NCI-H524 (cell line): ENCODE results near the gene GTF2F2.
"Not testable (repeated sequence)": the region's sequence is repeated elsewhere in the genome, so short reads cannot be mapped to it uniquely, and the experiment has no call there.

Source experiments
- DNase-seq, 2 experiments: peaks; one replicate each; lab custom pipeline; 2025; lab: John Stamatoyannopoulos, UW

GTF2F2 gene

DNA sequence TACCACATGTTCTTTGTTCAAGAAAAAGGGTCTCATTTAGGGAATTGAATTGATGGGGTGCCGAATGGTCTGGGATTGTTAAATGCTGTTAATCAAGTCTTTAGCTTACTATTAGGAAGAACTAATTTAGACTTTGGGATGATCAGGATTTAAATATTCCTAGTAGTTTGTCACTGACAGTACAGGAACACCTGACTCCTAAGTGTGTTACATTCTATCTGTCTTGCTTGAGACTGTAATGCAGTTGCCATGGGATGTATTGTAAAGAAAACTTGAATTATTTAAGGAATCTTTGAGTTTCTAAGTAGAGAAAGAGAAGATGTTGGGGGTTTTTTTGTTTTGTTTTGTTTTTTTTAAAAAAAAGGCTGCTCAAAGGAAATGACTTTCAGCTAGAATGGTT lies 98.4 kb downstream of the GTF2F2 start:
- no peak for DNase-seq

GRCh38 chr13:45219123-45219891 lies 99.0 kb downstream of the GTF2F2 start:
- DNase-seq: no peak

DNA sequence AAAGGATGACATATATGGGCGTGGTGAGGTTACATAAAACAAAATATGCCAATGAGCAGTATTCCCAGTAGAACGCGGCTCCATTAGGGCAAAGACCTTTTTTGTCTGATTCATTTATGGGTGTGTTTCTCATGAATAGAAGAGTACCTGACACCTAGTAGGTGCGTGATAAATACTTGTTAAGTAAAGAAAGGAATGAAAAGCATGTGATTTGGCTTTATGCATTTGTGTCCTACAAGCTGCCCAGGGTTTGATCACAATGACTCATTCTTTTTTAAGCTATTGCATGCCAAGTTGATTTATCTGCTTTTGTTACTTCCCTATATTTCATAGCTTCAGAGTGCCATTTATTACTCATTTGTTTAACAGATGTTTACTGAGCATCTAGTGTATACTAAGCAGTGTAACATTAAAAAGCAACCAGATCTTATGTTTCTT lies 99.6 kb downstream of the GTF2F2 start:
- no peak for DNase-seq

DNA sequence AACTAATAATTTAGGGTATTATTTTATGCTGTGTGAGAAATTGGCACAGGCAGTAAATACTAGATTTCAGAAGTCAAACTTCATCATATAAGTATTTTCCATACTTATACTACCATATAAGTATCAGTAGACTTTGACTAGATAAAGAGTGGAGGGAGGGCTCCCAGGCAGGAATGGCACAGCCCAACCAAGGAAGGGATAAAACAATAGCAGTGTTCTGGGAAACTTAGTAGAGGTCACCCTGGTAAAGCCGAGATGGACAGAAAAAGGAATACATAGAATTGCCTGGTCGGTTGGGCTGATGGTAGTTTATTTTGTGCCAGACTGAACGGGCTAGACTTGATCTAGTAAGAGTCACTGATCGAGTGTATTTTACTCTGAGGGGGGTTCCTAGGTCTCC lies 100.1 kb downstream of the GTF2F2 start:
- DNase-seq: no peak

DNA sequence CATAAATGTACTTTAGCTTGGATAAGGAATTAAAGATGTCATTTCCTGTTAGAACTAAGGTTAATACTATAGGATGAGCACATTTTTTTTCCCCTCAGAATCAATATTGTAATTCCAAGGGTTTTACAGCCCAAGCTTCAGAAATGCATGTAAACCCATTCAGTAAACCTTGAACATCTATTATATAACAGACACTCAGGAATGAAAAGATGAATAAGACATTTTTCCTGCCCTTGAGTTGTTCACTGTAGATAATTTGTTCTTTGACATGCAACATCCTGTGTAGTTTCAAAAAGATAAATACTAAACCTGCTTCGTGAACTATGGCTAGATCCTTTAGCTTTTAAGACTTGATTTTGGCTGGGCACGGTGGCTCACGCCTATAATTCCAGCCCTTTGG lies 102.2 kb downstream of the GTF2F2 start:
- DNase-seq: no peak

DNA sequence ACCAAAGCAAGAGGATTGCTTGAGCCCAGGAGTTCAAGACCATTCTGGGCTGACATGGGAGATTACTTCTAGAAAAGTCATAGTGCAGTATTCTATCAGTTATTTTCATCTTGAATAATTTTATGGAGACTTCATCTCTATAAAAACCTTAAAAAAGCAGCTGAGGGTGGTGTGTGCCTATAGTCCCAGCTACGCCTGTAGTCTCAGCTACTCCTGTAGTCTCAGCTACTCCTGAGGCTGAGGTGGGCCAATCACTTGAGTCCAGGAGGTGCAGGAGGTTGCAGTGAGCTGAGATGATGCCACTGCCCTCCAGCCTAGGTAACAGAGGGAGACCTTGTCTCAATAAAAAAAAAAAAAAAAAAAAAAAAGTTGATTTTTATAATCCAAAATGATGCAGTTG lies 102.6 kb downstream of the GTF2F2 start:
- DNase-seq: no peak

GRCh38 chr13:45224176-45224575 lies 103.9 kb downstream of the GTF2F2 start:
- DNase-seq: no peak

DNA sequence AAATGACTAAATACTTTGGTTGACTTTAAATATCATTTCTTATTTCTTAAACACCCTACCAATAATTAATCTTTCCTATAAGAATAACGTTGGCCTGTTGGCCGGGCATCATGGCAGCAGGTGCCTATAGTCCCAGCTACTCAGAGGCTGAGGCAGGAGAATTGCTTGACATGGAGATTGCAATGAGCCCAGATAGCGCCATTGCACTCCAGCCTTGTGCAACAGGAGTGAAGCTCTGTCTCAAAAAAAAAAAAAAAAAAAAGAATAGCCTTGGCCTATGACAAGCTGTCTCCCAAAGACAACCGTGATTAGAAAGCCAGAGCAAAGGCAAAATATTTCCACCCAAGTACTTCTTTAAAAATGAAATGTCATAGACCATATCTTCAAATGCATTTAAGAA lies 105.1 kb downstream of the GTF2F2 start:
- DNase-seq: no peak

- DNase-seq: no peak
These were observed 105.7 kb downstream of the GTF2F2 start for GRCh38 chr13:45226024-45226423.

- no peak for DNase-seq
These were observed 107.7 kb downstream of the GTF2F2 start for GRCh38 chr13:45228002-45228401.

- DNase-seq: no peak
These were observed 108.9 kb downstream of the GTF2F2 start for GRCh38 chr13:45229172-45229571.

- no peak for DNase-seq
These were observed 111.0 kb downstream of the GTF2F2 start for GRCh38 chr13:45231305-45231704.

DNA sequence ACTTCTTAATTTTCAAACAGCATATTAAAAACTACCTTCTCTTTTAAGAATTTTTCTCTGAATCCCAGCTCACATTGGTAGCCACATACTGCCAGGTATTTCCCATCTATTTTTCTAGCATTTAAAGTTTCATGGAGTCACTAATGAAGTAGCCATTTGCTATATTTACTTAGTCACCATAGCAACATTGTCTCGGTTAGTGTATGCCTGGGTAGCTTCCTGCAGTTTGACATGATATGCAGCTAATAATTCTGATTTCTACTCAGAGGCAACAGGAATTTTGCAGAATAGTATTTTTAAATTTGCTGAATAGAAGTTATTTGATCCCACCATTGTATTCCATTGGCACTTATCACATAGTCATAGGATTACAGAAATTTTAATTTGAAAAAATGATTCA lies 111.4 kb downstream of the GTF2F2 start:
- DNase-seq: no peak

DNA sequence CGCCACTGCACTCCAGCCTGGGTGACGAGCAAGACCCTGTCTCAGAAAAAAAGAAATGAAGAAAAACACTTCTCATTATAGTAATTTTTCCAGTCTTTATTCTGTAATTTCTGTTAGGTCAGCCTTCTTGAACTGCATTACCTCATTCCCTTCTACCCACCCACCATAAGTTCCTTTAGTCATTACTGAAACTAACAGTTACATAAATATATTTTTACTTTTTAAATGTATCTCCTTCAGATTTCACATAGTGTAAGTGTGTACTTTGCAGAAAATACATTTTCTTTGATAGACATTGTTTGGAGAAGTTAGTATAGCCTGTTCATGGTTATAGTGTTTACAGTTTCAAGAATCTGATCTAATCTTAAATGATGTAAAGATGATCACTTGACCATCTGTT lies 112.3 kb downstream of the GTF2F2 start:
- DNase-seq: no peak

- DNase-seq: no peak
These were observed 118.9 kb downstream of the GTF2F2 start for GRCh38 chr13:45238945-45239795.

DNA sequence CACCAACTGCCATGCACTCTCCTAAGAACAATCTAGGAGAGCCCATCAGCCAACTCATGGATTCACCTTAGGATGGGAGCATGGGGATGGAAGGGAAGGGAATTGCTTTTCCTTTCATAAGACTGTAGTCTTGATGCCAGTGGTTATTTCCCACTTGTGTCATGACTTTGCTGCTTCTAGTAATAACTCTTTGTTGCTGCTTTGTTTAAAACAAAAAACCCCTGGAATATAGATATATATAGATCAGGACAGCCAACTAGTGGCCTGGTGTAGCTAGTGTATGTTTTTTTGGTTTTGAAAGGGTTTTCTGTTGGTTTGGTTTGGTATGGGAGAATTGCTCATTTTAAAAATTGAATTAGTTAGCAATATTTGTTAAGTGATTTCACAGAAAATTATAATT lies 119.8 kb downstream of the GTF2F2 start:
- DNase-seq: no peak

DNA sequence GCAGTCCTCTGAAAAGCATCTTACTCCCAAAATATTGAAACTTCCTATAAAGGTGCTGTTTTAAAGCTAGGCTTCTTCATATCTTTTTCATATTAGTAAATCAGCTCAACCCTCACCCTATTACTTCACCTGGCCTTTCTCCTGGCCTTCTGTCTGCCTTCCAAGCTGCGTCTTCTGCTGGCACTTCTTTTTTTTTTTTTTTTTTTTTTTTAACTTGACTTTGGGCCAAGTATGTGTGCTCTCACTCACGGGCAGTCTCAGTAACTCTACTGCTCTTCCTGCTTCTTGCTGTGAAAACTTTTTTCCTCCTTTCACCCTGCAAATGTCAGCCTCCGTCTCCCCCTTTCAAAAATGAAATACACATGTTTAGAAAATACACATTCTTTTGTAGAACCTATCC lies 121.8 kb downstream of the GTF2F2 start:
- DNase-seq: no peak

DNA sequence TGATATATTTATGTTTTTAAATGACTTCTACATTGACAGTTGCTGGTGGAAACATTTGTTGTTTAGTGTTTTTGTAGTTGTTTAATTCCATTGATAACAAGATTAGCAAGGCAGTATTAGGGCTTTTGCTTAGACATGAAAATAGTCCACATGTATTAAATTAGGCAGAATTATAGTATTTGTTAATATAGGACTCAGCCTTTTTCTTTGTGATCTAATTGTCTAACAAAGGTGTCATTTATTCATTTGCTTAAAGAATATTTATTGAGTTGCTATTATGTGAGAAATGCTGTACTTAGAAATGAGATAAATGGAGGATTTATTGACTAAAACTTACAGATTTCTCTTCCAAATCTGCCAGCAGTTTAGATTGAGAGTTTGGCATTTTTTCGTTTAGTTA lies 122.2 kb downstream of the GTF2F2 start:
- no peak for DNase-seq

DNA sequence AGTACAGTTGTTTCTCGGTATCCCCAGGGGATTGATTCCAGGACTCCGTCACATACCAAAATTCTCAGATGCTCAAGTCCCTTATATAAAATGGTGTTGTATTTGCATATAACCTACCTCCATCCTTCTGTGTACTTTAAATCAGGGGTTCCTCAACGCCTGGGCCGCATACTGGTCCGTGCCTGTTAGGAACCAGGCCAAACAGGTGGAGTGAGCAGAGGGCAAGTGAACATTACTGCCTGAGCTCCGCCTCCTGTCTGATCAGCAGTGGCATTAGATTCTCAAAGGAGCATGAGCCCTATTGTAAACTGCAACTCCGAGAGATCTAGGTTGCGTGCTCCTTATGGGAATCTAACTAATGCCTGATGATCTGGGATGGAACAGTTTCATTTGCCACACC lies 122.8 kb downstream of the GTF2F2 start:
- no peak for DNase-seq

- DNase-seq: not testable (repeated sequence)
These were observed 124.4 kb downstream of the GTF2F2 start for GRCh38 chr13:45244736-45245135.

GRCh38 chr13:45249662-45250061 lies 129.4 kb downstream of the GTF2F2 start:
- no peak for DNase-seq

- DNase-seq: no peak
These were observed 134.1 kb downstream of the GTF2F2 start for GRCh38 chr13:45254396-45254795.

DNA sequence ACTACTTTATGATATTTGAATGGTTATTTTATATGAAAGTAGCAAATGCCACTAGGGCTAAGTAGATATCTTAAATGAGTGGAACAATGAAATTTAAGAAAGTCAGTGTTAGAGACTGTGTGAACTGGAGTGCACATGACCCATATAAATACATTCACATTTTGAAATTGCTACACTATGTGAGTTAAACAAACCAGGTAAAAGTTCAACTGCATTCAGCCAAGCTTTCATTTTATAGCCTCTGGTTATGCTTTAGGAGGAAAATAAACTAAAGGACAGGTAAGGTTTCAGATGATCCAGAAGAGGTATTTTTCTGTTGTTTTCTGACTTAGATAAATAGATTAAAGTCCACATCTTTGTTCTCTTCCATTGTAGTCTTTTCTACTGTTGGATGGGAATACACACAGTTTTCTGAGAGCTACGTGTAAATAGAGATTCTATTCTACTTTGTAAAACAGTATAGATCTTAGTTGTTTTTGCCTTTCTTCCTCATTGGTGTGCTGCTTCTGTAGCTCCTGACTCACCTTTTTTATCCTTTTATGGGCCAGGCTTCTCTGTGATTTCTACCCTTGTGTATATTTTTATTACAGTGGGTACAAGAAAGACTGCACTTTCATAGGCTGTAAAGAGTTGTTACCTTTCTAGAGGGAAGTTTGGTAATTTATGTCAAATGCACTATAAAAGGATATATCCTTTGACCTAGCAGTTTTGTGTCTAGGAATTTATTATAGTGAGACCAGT lies 135.1 kb downstream of the GTF2F2 start:
- DNase-seq: no peak
